GM10847 (cell line): ENCODE data around the gene HOXC4.

Source experiments
- POLR2A ChIP-seq: IDR thresholded peaks from 2 replicates; pipeline ENCODE4 v1.6.1; 2011; ENCODE audit not compliant: insufficient read length; ENCODE audit errors: extremely low read depth

HOXC4 gene

DNA sequence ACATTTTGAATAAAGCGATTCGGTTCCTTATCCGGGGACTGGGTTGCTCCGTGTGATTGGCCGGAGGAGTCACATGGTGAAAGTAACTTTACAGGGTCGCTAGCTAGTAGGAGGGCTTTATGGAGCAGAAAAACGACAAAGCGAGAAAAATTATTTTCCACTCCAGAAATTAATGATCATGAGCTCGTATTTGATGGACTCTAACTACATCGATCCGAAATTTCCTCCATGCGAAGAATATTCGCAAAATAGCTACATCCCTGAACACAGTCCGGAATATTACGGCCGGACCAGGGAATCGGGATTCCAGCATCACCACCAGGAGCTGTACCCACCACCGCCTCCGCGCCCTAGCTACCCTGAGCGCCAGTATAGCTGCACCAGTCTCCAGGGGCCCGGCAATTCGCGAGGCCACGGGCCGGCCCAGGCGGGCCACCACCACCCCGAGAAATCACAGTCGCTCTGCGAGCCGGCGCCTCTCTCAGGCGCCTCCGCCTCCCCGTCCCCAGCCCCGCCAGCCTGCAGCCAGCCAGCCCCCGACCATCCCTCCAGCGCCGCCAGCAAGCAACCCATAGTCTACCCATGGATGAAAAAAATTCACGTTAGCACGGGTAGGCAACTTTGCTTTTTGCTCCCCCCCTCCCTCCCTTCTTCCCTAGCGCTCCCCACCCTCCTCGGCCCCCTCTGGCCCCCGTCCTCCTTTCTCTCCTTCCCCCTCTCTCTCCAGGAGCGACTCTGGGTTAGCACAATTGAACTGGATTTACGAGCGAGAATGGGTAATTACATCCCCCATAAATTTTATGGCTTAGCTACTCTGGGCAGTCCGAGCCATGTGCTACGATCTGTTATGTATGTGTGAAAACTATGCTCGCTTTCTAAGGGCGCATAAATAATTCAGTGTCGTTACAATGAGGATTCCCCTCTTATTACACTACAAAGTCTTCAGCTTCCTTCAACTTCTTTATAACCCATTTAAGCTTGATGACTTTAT is at the start of gene HOXC4:
HOXC4 (plus strand) TSS at position 85 of the 991 bp plus-strand sequence; CDS start at position 173, 88 bp downstream.
- no peak for TF ChIP-seq POLR2A

DNA sequence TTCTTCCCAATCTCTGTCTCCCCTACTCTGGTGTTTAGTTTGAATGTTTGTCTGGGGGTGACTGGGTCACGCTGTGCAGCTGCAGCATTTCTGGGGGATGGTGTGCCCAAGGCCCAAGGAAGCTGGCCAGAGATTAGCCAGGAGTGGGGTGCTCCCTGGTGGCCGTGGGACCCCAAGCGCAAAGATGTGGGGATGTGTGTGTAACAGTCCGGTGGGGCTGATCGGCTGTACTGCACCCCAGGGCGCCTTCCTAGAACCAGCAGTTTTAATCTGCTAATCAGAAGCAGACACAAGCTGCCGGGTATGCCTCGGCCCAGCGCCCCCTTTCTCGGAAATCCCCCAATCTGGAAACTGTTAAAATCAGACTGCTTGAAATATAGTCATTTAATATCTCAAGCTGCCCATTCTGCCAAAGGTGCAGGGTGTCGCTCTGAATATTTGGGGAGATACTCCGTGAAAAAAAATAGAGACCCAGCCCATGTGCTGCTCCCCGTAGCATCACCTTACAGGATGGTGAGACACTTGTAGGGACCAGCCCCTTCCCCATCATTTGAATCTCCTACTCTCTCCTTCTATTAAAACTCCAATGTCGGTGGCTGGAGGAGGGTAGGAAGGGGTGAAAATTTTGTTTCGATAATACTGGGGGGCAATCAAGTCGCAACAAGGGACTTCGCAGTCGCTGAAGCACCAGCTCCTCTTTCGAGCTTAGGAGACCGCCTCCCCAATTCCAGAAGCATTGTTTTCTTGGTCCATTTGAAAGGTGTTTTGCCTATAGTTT is 49.4 kb upstream of the HOXC4 start:
- no peak for TF ChIP-seq POLR2A

DNA sequence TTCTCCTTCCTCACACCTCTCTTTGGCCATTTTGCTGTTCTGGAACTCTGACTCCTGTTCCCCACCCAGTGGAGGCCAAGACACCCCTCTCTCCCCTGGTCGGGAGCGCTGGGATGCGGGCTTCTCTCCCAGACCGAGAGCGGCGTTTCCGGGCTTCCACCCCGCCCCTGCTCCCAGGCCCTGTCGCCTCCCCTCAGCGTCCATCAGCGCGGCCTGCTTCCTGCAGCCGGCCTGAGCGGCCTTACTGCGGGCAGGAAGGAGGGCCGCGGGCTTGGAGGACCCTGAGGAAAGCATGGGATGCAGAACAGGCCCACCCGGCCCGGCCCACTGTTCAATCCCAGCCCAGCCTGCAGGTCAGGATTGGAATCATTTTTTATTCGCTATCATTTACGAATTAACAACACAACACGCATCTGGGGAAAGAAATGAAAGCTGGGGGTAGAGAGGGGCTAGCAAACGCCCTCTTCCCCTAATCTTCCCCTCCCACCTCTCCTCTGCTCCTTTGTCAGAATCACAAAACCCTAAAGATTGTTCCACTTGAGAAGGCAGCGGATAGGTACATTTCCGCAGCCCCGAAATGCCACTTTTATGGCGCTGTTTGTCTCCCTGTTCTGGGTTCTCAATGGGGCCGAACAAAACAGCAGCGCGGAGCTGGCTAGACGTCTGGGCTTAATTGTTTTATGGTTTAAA is 48.6 kb upstream of the HOXC4 start:
- TF ChIP-seq POLR2A: no peak

DNA sequence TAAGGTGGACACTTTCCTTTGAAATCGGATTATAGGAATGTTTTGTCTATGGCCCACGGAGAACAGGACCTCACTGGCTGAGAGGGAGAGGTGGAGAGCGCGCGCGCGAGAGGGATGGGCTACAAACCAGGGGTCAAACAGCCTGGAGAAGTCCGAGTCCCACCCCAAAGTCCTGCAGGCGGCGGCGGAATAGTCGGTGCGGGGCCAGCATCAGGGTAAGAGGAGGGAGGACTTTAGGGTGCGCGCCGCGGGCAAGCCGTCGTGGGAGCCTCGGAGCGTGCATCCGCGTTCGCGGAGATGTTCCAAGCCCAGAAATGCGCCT is 48.1 kb upstream of the HOXC4 start:
- no peak for TF ChIP-seq POLR2A

DNA sequence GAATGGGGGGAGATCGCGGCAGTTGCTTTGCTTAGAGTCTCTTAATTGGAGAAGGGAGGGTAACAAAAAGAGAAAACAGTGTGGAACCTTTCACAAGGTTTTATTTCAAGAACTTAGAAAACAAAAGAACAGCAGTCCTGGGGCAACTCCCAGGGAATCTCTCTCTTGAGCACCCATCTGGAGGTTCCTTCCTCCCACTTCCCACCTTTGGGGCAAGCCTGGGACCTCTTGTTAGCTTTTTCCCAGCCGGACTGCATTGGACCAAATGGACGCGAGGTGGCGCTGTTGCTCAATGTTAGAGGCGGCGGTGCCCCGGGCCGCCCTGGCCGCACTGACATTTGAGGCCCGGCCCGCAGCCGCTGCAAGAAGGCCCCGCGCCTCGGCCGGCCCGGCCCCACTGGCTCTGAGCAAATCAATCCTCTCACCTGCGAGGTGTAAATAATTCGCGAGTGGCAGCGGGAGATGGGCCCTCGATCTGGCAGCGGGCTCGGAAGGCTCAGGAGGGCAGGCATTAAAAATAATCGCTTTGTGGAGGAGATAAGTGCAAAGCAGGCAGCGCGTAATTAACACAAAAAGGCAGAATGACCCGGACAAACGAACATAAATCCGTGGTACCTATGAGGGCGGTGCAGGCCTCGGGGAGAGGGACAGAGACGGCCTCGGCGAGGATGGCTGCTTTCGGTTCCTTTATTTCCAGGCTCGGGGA is 47.6 kb upstream of the HOXC4 start:
- TF ChIP-seq POLR2A: no peak

DNA sequence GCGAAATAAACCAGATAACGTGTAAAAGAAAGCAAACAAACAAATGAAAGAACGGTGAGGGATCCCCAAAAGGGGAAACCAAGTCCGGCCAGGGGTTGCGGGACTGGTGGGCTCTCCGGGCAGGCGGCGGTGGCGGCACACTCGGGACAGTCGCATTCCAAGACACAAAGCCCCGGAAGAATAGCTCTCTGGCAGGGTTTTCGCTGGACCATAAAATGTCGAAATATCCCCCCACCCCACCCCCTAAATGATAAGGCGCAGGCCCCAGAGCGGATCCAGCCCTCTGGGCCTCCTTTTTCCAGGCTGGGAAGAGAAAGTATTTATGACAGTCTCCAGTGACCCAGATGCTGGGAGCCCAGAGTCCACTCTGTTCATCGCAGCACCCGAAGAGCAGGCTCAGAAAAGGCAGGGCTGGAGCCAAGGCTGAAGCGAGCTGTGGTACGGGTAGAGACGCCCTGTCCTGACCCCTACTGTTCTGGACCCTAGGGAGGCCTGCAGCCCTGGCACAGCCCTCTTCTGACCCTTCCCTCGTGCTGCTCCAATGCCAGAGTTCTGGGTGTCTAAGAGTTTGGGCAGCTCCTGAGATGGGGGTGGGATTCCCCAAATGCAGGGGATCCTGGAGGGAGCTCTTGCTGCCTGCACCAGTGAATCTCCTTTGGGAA is 46.9 kb upstream of the HOXC4 start:
- no peak for TF ChIP-seq POLR2A

DNA sequence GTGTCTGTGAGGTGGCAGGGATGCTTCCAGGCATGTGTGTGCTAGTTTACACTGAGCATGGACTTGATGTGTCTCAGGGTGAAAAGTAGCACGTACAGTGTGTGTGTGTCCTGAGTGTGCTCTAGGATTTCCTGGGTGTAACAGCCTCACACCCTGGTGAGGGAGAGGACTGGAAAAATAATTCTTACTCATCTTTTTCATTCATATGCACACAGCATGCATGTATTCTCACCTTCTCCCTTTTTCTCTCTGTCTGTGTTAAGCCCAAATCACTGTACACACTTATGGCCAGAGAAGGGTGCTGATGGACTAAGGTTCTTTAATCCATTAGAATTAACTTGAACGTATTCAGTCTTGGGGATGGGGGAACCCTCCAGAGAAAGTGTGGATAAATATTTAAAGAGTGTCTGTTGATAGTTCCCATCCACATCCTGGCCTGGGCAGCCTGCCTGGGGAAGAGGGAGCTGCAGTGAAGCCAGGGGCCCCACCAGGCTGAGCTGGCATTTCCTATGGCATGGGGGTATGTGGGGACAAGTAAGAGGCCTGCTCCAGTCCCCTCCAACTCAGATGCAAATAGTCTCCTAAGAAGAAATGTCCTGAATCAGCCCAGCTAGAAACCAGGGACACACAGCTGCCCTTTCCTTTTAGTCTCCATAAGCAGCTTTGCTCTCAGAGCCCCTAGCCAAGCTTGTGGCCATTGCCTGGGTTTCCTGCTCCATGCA is 45.9 kb upstream of the HOXC4 start:
- TF ChIP-seq POLR2A: no peak

DNA sequence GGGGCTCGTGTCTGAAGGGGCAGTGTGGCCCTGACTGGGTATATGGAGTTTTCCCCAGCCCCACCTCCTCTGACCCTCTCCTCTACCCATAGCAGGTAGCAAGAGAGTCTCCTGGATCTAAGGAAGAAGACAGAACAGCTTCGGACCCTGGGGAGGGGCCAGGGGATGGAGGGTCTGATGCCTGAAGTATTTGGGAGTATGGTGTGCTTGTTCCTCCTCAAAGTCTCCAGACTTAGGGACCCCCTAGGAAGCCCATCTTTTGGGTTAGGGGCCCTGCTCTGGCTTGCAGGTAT is 45.4 kb upstream of the HOXC4 start:
- TF ChIP-seq POLR2A: no peak

DNA sequence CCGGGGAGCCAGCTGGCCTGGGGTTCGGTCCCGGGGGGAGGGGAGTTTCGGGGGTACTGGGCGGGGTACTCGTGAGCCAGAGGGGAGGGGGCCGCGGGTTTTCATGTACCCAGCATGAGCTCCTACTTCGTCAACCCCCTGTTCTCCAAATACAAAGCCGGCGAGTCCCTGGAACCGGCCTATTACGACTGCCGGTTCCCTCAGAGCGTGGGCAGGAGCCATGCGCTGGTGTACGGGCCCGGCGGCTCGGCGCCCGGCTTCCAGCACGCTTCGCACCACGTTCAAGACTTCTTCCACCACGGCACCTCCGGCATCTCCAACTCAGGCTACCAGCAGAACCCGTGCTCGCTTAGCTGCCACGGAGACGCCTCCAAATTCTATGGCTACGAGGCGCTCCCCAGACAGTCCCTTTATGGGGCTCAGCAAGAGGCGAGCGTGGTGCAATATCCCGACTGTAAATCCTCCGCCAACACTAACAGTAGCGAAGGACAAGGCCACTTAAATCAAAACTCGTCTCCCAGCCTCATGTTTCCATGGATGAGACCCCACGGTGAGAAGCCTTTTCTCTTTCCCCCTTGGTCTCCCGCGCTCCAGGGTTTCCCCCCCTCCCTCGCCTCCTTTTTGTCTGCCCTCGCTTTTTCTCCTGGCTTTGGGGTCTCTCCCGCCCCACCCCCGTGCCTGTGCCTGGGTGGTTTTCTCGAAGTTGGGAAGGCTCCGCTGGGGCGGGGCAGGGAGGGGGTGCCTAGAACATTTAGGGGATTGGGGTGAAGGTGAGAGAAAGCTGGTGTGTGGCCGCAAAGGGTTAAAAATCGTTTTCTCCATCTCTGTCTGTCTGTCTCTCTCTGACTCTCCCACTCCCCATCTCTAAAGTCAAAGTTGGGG is 44.2 kb upstream of the HOXC4 start:
- TF ChIP-seq POLR2A: no peak

DNA sequence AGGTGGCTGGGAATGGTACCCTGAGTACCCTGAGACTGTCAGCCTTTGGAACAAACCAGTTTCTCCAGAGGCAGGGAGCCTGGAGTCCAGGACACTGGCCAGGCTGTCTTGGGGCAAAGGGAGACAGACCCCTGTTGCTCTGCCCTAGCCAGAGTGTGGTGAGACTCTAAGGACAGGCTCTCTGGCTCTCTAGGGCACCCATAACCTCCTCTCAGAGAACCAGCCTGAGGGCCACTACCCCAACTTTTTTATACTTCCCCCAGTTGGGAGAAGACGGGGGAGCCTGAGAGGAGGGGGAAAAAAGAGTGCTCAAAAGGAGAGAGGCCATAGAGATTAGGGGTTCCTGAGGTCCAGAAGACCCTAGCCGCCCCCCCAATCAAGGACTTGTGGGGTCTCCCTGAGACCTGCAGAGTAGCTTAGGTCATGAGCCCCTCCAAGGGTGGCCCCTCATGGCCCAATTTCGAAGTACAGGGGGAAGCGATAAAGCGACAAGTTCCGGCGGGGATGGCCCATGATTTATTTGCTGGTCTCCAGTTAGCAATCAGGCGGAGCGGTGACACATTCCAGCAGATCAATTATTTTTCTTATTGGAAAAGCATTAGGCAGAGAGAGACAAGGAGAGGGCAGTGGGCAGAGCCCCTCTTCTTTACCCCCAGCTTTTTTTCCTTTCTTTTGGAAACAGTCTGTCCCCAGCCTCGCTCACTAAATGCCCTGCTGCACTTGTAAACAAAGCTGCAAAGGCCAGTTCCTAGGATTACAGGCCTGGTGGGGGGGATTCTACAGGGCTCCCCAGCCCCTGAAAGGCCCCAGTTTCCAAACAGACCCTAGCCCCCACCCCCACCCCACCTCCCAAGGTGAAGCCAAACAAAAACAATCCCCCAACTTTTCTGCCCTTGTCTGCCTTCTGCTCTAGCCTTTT is 43.3 kb upstream of the HOXC4 start:
- no peak for TF ChIP-seq POLR2A

DNA sequence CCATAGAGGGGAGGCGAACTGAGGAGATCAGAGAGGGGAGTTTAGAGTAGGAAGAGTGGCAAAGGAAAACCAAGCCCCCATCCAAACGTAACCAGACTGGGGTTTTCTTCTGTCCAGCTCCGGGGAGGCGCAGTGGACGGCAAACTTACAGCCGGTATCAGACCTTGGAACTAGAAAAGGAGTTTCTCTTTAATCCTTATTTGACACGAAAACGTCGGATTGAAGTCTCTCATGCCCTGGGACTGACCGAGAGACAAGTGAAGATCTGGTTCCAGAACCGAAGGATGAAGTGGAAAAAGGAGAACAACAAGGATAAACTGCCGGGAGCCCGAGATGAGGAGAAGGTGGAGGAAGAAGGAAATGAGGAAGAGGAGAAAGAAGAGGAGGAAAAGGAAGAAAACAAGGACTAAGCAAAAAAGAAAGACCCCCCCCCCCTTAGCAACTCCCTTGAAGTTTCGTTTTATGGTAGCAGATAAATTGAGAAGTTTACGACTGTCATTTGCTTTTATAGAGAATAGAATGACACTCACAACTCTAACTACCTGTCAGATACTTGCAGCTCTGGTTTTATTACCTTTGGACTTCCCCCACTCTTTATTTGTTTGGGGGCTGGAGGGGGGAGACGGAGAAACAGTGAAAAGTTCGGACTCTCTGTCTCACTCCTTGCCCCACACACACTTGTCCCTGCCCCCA is 42.5 kb upstream of the HOXC4 start:
- no peak for TF ChIP-seq POLR2A

DNA sequence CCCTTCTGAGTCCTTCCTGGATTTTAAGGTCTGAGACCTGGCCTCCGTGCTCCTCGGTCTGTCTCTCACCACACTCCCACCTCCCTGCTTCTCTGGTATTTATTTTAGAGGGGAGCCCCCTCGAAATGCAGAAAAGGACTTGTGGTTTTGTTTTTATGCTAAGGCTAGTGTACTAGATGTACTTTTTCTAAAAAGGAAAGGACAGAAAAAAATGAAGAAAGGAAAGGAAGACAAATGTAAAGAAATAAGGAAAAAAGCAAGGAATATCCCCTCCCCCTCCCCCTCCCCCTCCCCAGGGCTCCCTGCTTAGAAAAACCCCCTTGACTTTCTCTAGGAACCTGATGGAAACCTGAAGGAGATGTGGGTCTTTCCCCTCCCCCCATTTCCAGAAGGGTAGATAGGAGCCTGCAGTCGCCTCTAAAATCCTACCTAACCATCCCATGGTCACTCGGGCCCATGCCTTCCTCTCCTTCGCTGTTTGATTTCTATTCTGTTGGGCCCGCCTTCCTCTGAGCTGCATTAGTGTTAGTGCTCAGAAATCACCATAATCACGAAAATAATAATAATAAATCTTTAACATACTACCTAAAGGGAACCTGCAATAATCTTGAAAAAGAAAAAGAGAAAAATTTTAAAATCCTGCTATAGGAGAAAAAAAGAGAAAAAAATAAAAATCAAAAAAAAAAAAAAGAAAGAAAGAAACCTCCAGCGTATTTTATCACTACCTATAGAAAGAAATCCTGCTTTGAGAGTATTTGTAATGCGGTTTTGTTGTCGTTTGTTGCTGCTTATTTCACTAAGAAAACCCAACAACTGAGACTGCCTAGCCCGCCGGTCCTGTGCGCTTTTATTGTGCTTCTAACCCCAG is 41.7 kb upstream of the HOXC4 start:
- no peak for TF ChIP-seq POLR2A
